GM18505 (cell line): ENCODE measurements around the gene RMI1.
"Not testable (repeated sequence)": the region's sequence is repeated elsewhere in the genome, so short reads cannot be mapped to it uniquely, and the experiment has no call there.

Source experiments
- ATAC-seq: cut with Tn5 transposase; IDR thresholded peaks from one replicate; pipeline ENCODE4 v1.9.1; 2021; ENCODE audit not compliant: unreplicated experiment
- POLR2A ChIP-seq: IDR thresholded peaks from 4 replicates; pipeline ENCODE4 v1.6.1; 2011; ENCODE audit warnings: borderline replicate concordance; ENCODE audit not compliant: insufficient read depth, insufficient read length; ENCODE audit errors: extremely low read depth

Gene RMI1

DNA sequence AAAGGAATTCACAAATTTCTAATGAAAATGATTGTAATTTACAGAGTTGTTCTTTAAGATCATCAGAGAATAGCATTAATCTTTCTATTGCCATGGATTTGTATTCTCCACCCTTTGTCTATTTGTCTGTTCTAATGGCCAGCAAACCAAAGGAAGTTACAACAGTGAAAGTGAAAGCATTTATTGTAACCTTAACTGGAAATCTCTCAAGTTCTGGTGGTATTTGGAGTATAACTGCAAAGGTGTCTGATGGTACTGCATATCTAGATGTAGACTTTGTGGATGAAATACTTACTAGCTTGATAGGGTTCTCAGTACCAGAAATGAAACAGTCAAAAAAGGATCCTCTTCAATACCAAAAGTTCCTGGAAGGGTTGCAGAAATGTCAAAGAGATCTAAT lies 21.7 kb downstream of the RMI1 start:
- peak; percentile 70 for ATAC-seq
- TF ChIP-seq POLR2A, result no peak

GRCh38 chr9:84003246-84003645 lies 22.6 kb downstream of the RMI1 start:
- no peak for ATAC-seq
- no peak for TF ChIP-seq POLR2A

DNA sequence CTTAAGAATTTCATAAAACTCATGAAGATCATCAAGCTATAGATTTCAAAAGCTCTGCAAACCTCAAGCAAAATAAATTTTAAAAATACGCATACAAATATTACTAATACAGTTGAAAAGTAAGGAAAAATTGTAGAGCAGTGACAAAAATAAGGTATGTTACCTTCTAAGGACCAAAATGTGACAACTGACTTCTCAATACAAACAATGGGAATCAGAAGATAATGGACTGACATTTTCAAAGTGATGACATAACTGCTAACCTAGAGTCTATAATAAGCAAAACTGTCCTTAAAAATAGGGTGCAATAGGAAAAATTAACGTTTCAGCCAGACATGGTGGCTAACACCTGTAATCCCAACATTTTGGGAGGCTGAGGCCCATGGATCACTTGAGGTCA lies 27.1 kb downstream of the RMI1 start:
- ATAC-seq, result no peak
- TF ChIP-seq POLR2A, result no peak

GRCh38 chr9:84024041-84024575 lies 43.5 kb downstream of the RMI1 start:
- TF ChIP-seq POLR2A, result no peak
- ATAC-seq, result no peak

DNA sequence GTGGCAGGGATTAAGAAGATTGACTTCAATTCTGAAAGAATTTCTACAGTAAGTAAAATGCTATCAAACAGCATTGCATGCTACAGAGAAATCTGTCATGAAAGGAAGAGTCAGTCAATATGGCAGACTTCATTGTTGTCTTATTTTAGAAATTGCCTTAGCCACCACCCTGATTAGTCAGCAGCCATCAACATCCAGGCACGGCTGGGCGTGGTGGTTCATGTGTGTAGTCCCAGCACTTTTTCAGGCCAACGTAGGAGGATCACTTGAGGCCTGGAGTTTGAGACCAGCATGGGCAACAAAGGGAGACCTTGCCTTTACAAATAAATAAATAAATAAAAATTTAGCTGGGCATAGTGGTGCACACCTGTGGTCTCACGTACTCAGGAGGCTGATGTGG lies 46.6 kb downstream of the RMI1 start:
- TF ChIP-seq POLR2A, result no peak
- no peak for ATAC-seq

GRCh38 chr9:84031534-84031933 lies 50.9 kb downstream of the RMI1 start:
- no peak for ATAC-seq
- TF ChIP-seq POLR2A, result no peak

DNA sequence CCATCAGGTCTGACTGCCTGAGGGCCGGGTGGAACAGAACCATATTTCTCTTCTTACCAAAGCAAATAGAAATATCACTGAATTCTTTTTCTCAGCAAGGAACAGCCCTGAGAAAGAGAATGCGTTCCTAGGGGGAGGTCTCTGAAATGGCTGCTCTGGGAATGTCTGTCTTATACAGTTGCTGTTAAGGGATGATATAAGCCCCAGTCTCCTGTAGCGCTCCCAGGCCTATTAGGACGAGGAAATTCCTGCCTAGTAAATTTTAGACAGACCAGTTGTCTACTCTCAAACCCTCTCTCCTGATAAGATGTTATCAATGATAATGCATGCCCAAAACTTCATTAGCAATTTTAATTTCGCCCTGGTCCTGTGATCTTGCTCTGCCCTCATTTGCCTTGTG lies 61.3 kb downstream of the RMI1 start:
- not testable (repeated sequence) for ATAC-seq

- no peak for TF ChIP-seq POLR2A
- ATAC-seq, result no peak
Observed at GRCh38 chr9:84045481-84046097, 65.0 kb downstream of the RMI1 start.
